Myocyte (in vitro differentiated cells): Measurements from ENCODE around the gene CENPQ. TPM values are rescaled to one million over a fixed set of nuclear protein-coding genes. Genes with fewer than 3 reads are reported as not detected.

Experiments used
- DNase-seq: peaks from one replicate; pipeline ENCODE4 v3.0.0-alpha.2; 2012; ENCODE audit warnings: low read depth
- total RNA-seq: library from RNA; depleted of rRNA; stranded (reverse); fragments of >200 nt; gene quantifications from 2 replicates; pipeline ENCODE4 v1.2.3, GENCODE V29; 2014

The CENPQ gene
- total RNA-seq, 1 donor from 2014 or later: 5.5 TPM

DNA sequence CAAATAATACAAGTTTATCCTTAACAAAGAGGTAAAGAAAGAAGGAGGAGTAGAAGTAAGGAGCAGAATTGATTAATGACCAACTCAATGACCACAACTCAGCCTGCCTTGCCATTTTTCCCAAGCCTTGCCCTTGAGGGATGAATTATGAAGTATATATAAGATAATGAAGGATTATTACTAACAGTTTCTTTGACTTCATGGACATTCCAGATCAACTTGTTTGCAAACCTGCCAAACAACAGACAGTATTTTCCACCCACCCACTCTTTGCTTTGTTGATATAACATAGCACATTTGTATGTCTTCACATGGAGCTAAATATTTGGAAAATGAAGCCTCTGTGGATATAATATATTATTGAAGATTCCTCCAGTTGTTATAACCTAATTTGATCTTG is 77.4 kb downstream of the CENPQ start:
- DNase-seq: no peak

GRCh38 chr6:49541210-49541724 is 78.1 kb downstream of the CENPQ start:
- peak; percentile 45 for DNase-seq

- no peak for DNase-seq
Observed at GRCh38 chr6:49541936-49542335, 78.8 kb downstream of the CENPQ start.

Other genes with a start within 250 kb of the CENPQ start
- 14.8 and 16.3 TPM in 2 replicates for gene MMUT, start 117 bp upstream of the CENPQ start, total RNA-seq
- not detected in 2 replicates for gene GLYATL3, start 36.6 kb downstream of the CENPQ start, total RNA-seq
- gene C6orf141, start 87.3 kb downstream of the CENPQ start, total RNA-seq: 0.08 TPM in 1 of 2 replicates, not detected in the other
- not detected in 2 replicates for gene RHAG, start 173.5 kb downstream of the CENPQ start, total RNA-seq